ENCODE data around the gene LTC4S.

Gene LTC4S

GRCh38 chr5:179777456-179777855, 16.3 kb upstream of the LTC4S start:
- Histone ChIP-seq H3K27me3 (ENCODE audit: insufficient read depth, low read depth) (no peaks in the 10 kb centered on the region), H3K36me3 (ENCODE audit: insufficient read depth) (no peaks in the 10 kb centered on the region), H3K4me1 (ENCODE audit: low read depth, poor library complexity, severe bottlenecking) (no peaks in the 10 kb centered on the region), H3K4me3 (IDR thresholded peaks at IDR 0.05; ENCODE audit: insufficient read depth, low read depth, low read length) (no peak overlapping the region), H4K20me1 (ENCODE audit: insufficient read depth) (no peaks in the 10 kb centered on the region), H3K9ac (no peak overlapping the region), H3K27ac (no peak overlapping the region), H3K79me2 (ENCODE audit: insufficient read depth, low read depth) (no peaks in the 10 kb centered on the region), H2AFZ (ENCODE audit: low read depth) (no peak overlapping the region), H3K4me2 (no peak overlapping the region)
- TF ChIP-seq, protein P1, sequence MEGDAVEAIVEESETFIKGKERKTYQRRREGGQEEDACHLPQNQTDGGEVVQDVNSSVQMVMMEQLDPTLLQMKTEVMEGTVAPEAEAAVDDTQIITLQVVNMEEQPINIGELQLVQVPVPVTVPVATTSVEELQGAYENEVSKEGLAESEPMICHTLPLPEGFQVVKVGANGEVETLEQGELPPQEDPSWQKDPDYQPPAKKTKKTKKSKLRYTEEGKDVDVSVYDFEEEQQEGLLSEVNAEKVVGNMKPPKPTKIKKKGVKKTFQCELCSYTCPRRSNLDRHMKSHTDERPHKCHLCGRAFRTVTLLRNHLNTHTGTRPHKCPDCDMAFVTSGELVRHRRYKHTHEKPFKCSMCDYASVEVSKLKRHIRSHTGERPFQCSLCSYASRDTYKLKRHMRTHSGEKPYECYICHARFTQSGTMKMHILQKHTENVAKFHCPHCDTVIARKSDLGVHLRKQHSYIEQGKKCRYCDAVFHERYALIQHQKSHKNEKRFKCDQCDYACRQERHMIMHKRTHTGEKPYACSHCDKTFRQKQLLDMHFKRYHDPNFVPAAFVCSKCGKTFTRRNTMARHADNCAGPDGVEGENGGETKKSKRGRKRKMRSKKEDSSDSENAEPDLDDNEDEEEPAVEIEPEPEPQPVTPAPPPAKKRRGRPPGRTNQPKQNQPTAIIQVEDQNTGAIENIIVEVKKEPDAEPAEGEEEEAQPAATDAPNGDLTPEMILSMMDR (conservative IDR thresholded peaks at IDR 0.05; ENCODE audit: low read depth, low read length), result no peak

- Histone ChIP-seq H3K4me2 (no peak overlapping the region), H3K27me3 (ENCODE audit: insufficient read depth, low read depth) (no peaks in the 10 kb centered on the region), H4K20me1 (ENCODE audit: insufficient read depth) (no peaks in the 10 kb centered on the region), H2AFZ (ENCODE audit: low read depth) (no peak overlapping the region), H3K4me1 (ENCODE audit: low read depth, poor library complexity, severe bottlenecking) (no peaks in the 10 kb centered on the region), H3K79me2 (ENCODE audit: insufficient read depth, low read depth) (no peaks in the 10 kb centered on the region), H3K27ac (no peak overlapping the region), H3K4me3 (IDR thresholded peaks at IDR 0.05; ENCODE audit: insufficient read depth, low read depth, low read length) (no peak overlapping the region), H3K36me3 (ENCODE audit: insufficient read depth) (no peaks in the 10 kb centered on the region), H3K9ac (no peak overlapping the region)
- TF ChIP-seq, protein P1 (conservative IDR thresholded peaks at IDR 0.05; ENCODE audit: low read depth, low read length), result no peak
Measured at GRCh38 chr5:179777909-179778308, 15.9 kb upstream of the LTC4S start.

- Histone ChIP-seq H3K4me1 (ENCODE audit: low read depth, poor library complexity, severe bottlenecking) (no peaks in the 10 kb centered on the region), H3K27me3 (ENCODE audit: insufficient read depth, low read depth) (no peaks in the 10 kb centered on the region), H2AFZ (ENCODE audit: low read depth) (no peak overlapping the region), H3K36me3 (ENCODE audit: insufficient read depth) (no peaks in the 10 kb centered on the region), H3K9ac (no peak overlapping the region), H3K4me2 (no peak overlapping the region), H3K27ac (no peak overlapping the region), H4K20me1 (ENCODE audit: insufficient read depth) (no peaks in the 10 kb centered on the region), H3K4me3 (IDR thresholded peaks at IDR 0.05; ENCODE audit: insufficient read depth, low read depth, low read length) (no peak overlapping the region), H3K79me2 (ENCODE audit: insufficient read depth, low read depth) (no peaks in the 10 kb centered on the region)
- TF ChIP-seq, protein P1 (conservative IDR thresholded peaks at IDR 0.05; ENCODE audit: low read depth, low read length), result no peak
Measured at GRCh38 chr5:179778591-179778990, 15.2 kb upstream of the LTC4S start.

GRCh38 chr5:179779826-179780225, 14.0 kb upstream of the LTC4S start:
- Histone ChIP-seq H2AFZ (ENCODE audit: low read depth) (no peak overlapping the region), H4K20me1 (ENCODE audit: insufficient read depth) (no peaks in the 10 kb centered on the region), H3K27ac (no peak overlapping the region), H3K4me1 (ENCODE audit: low read depth, poor library complexity, severe bottlenecking) (no peaks in the 10 kb centered on the region), H3K4me2 (no peak overlapping the region), H3K27me3 (ENCODE audit: insufficient read depth, low read depth) (no peaks in the 10 kb centered on the region), H3K9ac (no peak overlapping the region), H3K79me2 (ENCODE audit: insufficient read depth, low read depth) (no peaks in the 10 kb centered on the region), H3K36me3 (ENCODE audit: insufficient read depth) (no peaks in the 10 kb centered on the region), H3K4me3 (IDR thresholded peaks at IDR 0.05; ENCODE audit: insufficient read depth, low read depth, low read length) (no peak overlapping the region)
- TF ChIP-seq, protein P1 (conservative IDR thresholded peaks at IDR 0.05; ENCODE audit: low read depth, low read length), result no peak
